Testis (tissue), 3 donors: Measurements from ENCODE around the gene KRTAP16-1. TPM values are rescaled to one million over a fixed set of nuclear protein-coding genes. Genes with fewer than 3 reads are reported as not detected.

ENCODE experiments used
- DNase-seq: peaks from one replicate; pipeline ENCODE4 v3.0.0-alpha.2; 2019
- H3K27ac ChIP-seq, 2 donors: fragments of 200-600 bp; sonication (generic); one replicate each; pipeline ENCODE4 v1.5.1; 2019
- H3K27me3 ChIP-seq: fragments of 200-600 bp; sonication (generic); one replicate; pipeline ENCODE4 v1.5.1; 2019
- H3K36me3 ChIP-seq: fragments of 200-600 bp; sonication (generic); one replicate; pipeline ENCODE4 v1.5.1; 2017; ENCODE audit warnings: low read depth; ENCODE audit errors: missing control alignments
- H3K4me1 ChIP-seq: fragments of 200-600 bp; sonication (generic); one replicate; pipeline ENCODE4 v1.5.1; 2019
- H3K4me3 ChIP-seq, 2 donors: fragments of 200-600 bp; sonication (generic); one replicate each; pipeline ENCODE4 v1.5.1; 2017 to 2019
- H3K9me3 ChIP-seq: fragments of 200-600 bp; sonication (generic); one replicate; pipeline ENCODE4 v1.5.1; 2017
- POLR2A ChIP-seq: fragments of 450-650 bp; IDR thresholded peaks from one replicate; pipeline ENCODE4 v1.6.1; 2017; ENCODE audit warnings: antibody characterized with exemption, mild to moderate bottlenecking, moderate library complexity
- WGBS, 2 donors: methylation state at CpG; one replicate each; pipeline ENCODE4 v1.1.5; 2018; 5-methylcytosine and 5-hydroxymethylcytosine counted together
- intact Hi-C: fragments of 100-400 bp; cut with DNase I; formaldehyde crosslinking; loops from one replicate; pipeline ENCODE4 v1.15.1; 2023; ENCODE audit warnings: low total_unique reads
- polyA plus RNA-seq: library from polyadenylated mRNA; stranded (reverse); fragments of 350-450 nt; fragmentation: Illumina TruSeq; extraction: RNeasy Lipid Tissue Mini Kit (QIAGEN cat#74804); gene quantifications from one replicate; pipeline ENCODE4 v1.2.3, GENCODE V29; 2014; ENCODE audit warnings: low read depth, low replicate concordance; ENCODE audit not compliant: insufficient read depth
- total RNA-seq, 2 donors: library from RNA; depleted of rRNA; stranded (reverse); fragments of >200 nt; gene quantifications; one replicate each; pipeline ENCODE4 v1.2.3, GENCODE V29; 2016
- TF ChIP-seq, protein P1 (sequence below), 3 experiments: fragments of 450-650 bp in 2 of 3; fragments of 200-600 bp in 1 of 3; sonication (generic) in 1 of 3; IDR thresholded peaks; one replicate each; pipeline ENCODE4 v1.5.1; 2016 to 2019; ENCODE audit warnings: antibody characterized with exemption in 3 of 3, mild to moderate bottlenecking in 2 of 3, moderate library complexity in 1 of 3

Gene KRTAP16-1
- total and polyA plus RNA-seq, 3 donors from 2014 or later: not detected

DNA sequence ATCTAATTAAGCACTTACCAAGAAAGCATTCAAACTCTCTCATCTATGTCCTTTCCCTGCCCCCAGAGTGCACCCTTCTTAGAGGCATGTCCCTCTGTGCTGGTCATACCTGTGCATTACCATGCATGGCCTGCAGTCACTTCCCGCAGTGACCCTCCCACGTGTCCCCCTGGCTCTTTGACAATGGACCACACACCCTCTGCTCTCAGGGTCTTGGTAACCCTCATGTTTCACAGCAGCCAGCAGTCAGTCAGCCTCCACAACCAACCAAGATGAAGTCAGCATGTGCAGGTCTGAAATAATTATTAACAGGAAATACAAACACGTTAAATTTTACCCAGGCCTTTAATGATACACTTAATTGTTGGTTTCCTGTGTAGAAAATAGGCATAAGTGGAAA lies 31.4 kb upstream of the KRTAP16-1 start:
- Histone ChIP-seq H3K36me3 (no peaks in the 10 kb centered on the region), H3K27ac (no peak overlapping the region), H3K4me1 (no peaks in the 10 kb centered on the region), H3K4me3 (no peak overlapping the region), H3K9me3 (no peaks in the 10 kb centered on the region), H3K27me3 (no peaks in the 10 kb centered on the region)
- intact Hi-C loops: no loop called here
- TF ChIP-seq, protein P1, sequence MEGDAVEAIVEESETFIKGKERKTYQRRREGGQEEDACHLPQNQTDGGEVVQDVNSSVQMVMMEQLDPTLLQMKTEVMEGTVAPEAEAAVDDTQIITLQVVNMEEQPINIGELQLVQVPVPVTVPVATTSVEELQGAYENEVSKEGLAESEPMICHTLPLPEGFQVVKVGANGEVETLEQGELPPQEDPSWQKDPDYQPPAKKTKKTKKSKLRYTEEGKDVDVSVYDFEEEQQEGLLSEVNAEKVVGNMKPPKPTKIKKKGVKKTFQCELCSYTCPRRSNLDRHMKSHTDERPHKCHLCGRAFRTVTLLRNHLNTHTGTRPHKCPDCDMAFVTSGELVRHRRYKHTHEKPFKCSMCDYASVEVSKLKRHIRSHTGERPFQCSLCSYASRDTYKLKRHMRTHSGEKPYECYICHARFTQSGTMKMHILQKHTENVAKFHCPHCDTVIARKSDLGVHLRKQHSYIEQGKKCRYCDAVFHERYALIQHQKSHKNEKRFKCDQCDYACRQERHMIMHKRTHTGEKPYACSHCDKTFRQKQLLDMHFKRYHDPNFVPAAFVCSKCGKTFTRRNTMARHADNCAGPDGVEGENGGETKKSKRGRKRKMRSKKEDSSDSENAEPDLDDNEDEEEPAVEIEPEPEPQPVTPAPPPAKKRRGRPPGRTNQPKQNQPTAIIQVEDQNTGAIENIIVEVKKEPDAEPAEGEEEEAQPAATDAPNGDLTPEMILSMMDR (IDR thresholded peaks at IDR 0.05): no peak
- no peak for TF ChIP-seq POLR2A
- WGBS, 2 donors: 71 to 75% methylated on average over 3 of the region's 3 CpGs
- no peak for DNase-seq

DNA sequence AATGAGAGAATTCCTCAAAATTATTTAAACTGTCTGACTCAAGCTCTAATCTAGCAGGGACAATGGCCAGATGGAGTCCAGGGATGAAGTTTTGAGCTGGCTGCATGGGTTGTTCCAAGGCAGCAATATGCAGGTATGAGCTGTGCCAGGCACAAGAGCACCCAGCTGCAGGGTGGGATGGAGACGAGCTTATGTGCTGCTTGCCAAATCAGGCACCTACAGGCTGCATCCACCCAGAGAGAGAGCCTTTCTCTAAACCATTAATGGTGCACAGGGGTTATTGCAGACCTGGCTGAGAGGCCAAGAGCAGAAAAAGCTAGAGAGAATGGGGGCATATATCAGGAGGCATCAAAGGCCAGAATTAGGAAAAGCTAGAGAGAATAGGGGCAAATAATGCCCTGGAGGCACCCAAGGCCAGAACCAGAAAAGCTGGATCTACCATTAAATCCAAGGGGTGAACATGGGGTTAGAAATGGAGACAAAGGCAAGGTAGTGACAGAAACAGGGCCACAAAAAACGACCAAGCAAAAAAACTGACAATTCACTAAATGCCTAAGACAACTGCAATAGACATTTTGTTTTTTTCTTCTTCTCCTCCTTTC lies 30.6 kb upstream of the KRTAP16-1 start:
- Histone ChIP-seq H3K27me3 (no peaks in the 10 kb centered on the region), H3K27ac (no peak overlapping the region), H3K4me3 (no peak overlapping the region), H3K9me3 (no peaks in the 10 kb centered on the region), H3K36me3 (no peaks in the 10 kb centered on the region), H3K4me1 (no peaks in the 10 kb centered on the region)
- no peak for DNase-seq
- WGBS, 2 donors: 76 to 91% methylated on average over 2 of the region's 2 CpGs
- intact Hi-C loops: no loop called here
- TF ChIP-seq, protein P1 (IDR thresholded peaks at IDR 0.05): no peak
- TF ChIP-seq POLR2A: no peak

DNA sequence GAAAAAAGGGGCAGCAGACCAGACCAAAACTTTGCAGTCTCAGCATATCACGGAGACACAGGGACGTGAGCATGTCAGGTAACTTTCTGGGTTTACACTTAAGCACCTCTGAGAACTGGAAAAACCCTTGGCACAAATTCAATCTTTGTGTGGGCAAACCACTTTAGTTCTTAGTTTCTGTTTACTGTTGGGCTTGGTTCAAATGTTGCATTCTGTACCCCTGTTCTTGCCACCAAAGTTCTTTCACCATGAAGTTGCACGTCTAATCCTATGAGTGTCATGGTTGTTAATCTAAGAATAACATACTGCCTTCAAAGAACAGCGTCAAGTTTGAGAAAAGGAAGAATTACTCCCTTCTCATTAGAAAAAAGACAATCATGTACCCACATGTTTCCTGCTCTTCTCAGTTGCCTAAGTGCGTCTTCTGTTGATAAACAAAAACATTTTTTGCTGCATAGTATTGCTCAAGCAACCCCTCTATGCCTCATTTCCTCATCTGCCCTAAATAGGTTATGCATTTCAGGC lies 29.9 kb upstream of the KRTAP16-1 start:
- Histone ChIP-seq H3K4me1 (no peaks in the 10 kb centered on the region), H3K36me3 (no peaks in the 10 kb centered on the region), H3K9me3 (no peaks in the 10 kb centered on the region), H3K27me3 (no peaks in the 10 kb centered on the region), H3K27ac (no peak overlapping the region), H3K4me3 (no peak overlapping the region)
- intact Hi-C loops: no loop called here
- 64 to 70% methylated on average over 5 of the region's 5 CpGs for WGBS, 2 donors
- TF ChIP-seq, protein P1 (IDR thresholded peaks at IDR 0.05): no peak
- TF ChIP-seq POLR2A: no peak
- no peak for DNase-seq

DNA sequence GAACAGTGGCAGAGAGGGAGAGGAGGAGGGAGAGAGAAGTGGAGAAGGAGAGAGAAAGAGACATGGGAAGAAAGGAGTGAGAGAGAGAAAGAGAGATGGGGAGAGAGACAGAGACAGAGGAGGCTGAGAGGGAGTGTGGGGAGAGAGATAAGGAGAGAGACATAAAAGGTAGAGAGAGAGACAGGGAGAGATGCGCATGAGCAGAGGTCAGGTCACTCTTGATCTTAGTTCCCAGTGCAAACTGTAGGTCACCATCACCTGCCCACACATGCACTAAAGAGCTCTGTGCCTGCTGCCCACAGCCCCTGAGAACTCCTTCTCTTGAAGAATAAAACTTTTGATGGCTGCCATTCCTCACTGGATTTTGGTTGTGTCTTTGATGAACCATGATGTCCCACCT lies 26.6 kb upstream of the KRTAP16-1 start:
- 87% methylated on average over 1 of the region's 1 CpG for WGBS, 2 donors
- intact Hi-C loops: no loop called here
- DNase-seq: no peak
- H3K4me1 ChIP-seq: no peaks in the 10 kb centered on the region
- TF ChIP-seq, protein P1 (IDR thresholded peaks at IDR 0.05): no peak
- no peak for TF ChIP-seq POLR2A
- no peak overlapping the region for H3K27ac ChIP-seq
- no peaks in the 10 kb centered on the region for H3K27me3 ChIP-seq
- H3K36me3 ChIP-seq: no peaks in the 10 kb centered on the region
- H3K9me3 ChIP-seq: no peaks in the 10 kb centered on the region
- no peak overlapping the region for H3K4me3 ChIP-seq
